PC-3 (cell line): Measurements from ENCODE around the gene ATP8A1.

Experiments used
- EZH2 ChIP-seq: fragments of 300-600 bp; sonication (generic); IDR thresholded peaks from one replicate; pipeline ENCODE4 v1.6.1; 2017; ENCODE audit warnings: antibody characterized with exemption, mild to moderate bottlenecking, low read length; ENCODE audit not compliant: unreplicated experiment
- EZH2phosphoT487 ChIP-seq: fragments of 300-600 bp; sonication (generic); IDR thresholded peaks from 2 replicates; pipeline ENCODE4 v1.6.1; 2018; ENCODE audit warnings: mild to moderate bottlenecking, antibody characterized with exemption, low read length, borderline replicate concordance
- TF ChIP-seq, protein P1 (sequence below): fragments of 300-600 bp; sonication (generic); conservative IDR thresholded peaks from 2 replicates; pipeline ENCODE4 v1.5.1; 2017; ENCODE audit warnings: antibody characterized with exemption, low read depth, mild to moderate bottlenecking, low read length

DNA sequence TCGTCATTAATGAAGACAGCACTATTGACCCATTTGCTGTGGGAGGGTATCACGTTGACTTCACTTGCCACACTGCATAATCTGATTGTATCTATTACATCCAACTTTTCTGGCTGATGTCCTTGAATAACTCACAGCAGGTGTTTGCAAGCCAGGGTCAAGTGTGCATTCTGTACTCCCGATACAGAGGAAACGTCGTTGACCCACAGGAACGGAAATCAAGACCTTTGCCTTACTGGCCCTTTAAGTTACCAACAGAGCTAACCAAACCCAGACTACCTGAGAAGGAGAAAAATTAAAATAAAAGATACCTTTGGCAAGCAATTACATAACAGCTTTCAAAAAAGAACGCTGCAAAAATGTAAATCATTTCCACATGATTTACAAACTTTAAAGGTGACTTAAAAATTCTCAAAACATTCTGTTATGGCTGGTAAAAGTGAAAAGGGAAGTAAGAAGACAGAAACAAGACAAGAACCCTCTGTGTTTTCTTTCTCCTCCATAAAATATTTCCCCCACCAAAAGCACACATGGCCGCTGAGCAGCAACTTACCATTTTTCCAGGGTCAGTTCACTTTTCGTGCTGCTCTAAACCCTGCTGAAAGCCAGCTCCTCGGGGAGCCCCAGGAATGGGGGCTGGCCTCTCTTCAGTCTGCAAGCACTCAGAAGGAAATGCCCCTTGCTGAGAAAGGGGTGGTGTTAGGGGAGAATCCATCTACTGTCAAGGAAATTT is 266.1 kb downstream of the ATP8A1 start:
- TF ChIP-seq, protein P1, sequence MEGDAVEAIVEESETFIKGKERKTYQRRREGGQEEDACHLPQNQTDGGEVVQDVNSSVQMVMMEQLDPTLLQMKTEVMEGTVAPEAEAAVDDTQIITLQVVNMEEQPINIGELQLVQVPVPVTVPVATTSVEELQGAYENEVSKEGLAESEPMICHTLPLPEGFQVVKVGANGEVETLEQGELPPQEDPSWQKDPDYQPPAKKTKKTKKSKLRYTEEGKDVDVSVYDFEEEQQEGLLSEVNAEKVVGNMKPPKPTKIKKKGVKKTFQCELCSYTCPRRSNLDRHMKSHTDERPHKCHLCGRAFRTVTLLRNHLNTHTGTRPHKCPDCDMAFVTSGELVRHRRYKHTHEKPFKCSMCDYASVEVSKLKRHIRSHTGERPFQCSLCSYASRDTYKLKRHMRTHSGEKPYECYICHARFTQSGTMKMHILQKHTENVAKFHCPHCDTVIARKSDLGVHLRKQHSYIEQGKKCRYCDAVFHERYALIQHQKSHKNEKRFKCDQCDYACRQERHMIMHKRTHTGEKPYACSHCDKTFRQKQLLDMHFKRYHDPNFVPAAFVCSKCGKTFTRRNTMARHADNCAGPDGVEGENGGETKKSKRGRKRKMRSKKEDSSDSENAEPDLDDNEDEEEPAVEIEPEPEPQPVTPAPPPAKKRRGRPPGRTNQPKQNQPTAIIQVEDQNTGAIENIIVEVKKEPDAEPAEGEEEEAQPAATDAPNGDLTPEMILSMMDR = no peak
- TF ChIP-seq EZH2 (no peak), EZH2phosphoT487 (no peak)
